PC-9 (cell line): ENCODE results near the gene TAF3.

Source experiments
- CTCF ChIP-seq: fragments of 200-600 bp; sonication (generic); conservative IDR thresholded peaks from 2 replicates; pipeline ENCODE4 v1.6.1; 2017; ENCODE audit warnings: mixed run types, antibody characterized with exemption, mild to moderate bottlenecking, moderate library complexity
- EZH2 ChIP-seq: fragments of 200-600 bp; sonication (generic); IDR thresholded peaks from 2 replicates; pipeline ENCODE4 v1.8.0; 2017; ENCODE audit warnings: antibody characterized with exemption, low read depth

- no peak for TF ChIP-seq CTCF
- no peak for TF ChIP-seq EZH2
Observed at GRCh38 chr10:7789390-7789789, 28.9 kb upstream of the TAF3 start.
